ENCODE data around the gene MAST4. TPM values are rescaled to one million over a fixed set of nuclear protein-coding genes. Genes with fewer than 3 reads are reported as not detected.

MAST4 gene
- total RNA-seq, 1 donor from 2014 or later, result 112 TPM

- Mint-ChIP-seq H3K27me3 (ENCODE audit: unreplicated experiment) (peaks cover 5% of the 10 kb centered on the region), H3K4me1 (ENCODE audit: unreplicated experiment) (peaks cover 29% of the 10 kb centered on the region), H3K9me3 (ENCODE audit: unreplicated experiment) (no peaks in the 10 kb centered on the region), H3K27ac (ENCODE audit: unreplicated experiment) (no peak overlapping the region), H3K4me3 (ENCODE audit: unreplicated experiment) (peak overlapping the region; percentile 48), H3K36me3 (ENCODE audit: low read depth, unreplicated experiment) (peaks cover 33% of the 10 kb centered on the region)
- no peak for DNase-seq (ENCODE audit: low spot score)
- no peak for TF ChIP-seq CTCF (IDR thresholded peaks at IDR 0.05; ENCODE audit: unreplicated experiment)
Measured at GRCh38 chr5:66949066-66949465, 352.9 kb downstream of the MAST4 start.

- DNase-seq (ENCODE audit: low spot score), result no peak
- no peak for TF ChIP-seq CTCF (IDR thresholded peaks at IDR 0.05; ENCODE audit: unreplicated experiment)
- peak overlapping the region; percentile 6 for H3K4me3 Mint-ChIP-seq (ENCODE audit: unreplicated experiment)
- H3K36me3 Mint-ChIP-seq (ENCODE audit: low read depth, unreplicated experiment), result peaks cover 41% of the 10 kb centered on the region
- no peaks in the 10 kb centered on the region for H3K9me3 Mint-ChIP-seq (ENCODE audit: unreplicated experiment)
- H3K4me1 Mint-ChIP-seq (ENCODE audit: unreplicated experiment), result peaks cover 23% of the 10 kb centered on the region
- H3K27ac Mint-ChIP-seq (ENCODE audit: unreplicated experiment), result no peak overlapping the region
- peaks cover 4% of the 10 kb centered on the region for H3K27me3 Mint-ChIP-seq (ENCODE audit: unreplicated experiment)
Measured at GRCh38 chr5:66952153-66952552, 356.0 kb downstream of the MAST4 start.

- TF ChIP-seq CTCF (IDR thresholded peaks at IDR 0.05; ENCODE audit: unreplicated experiment), result no peak
- Mint-ChIP-seq H3K9me3 (ENCODE audit: unreplicated experiment) (no peaks in the 10 kb centered on the region), H3K36me3 (ENCODE audit: low read depth, unreplicated experiment) (peaks cover 24% of the 10 kb centered on the region)
Measured at GRCh38 chr5:66956439-66956838, 360.2 kb downstream of the MAST4 start.

GRCh38 chr5:66958201-66958979 is 362.2 kb downstream of the MAST4 start:
- peak overlapping the region; percentile 70 for H3K27ac Mint-ChIP-seq (ENCODE audit: unreplicated experiment)

More at GRCh38 chr5:66956439-66956838, 360.2 kb downstream of the MAST4 start:
- Mint-ChIP-seq H3K4me1 (ENCODE audit: unreplicated experiment) (peaks cover 28% of the 10 kb centered on the region), H3K27me3 (ENCODE audit: unreplicated experiment) (peaks cover 2% of the 10 kb centered on the region), H3K27ac (ENCODE audit: unreplicated experiment) (no peak overlapping the region), H3K4me3 (ENCODE audit: unreplicated experiment) (no peak overlapping the region)
- no peak for DNase-seq (ENCODE audit: low spot score)

More at GRCh38 chr5:66958201-66958979, 362.2 kb downstream of the MAST4 start:
- TF ChIP-seq CTCF (IDR thresholded peaks at IDR 0.05; ENCODE audit: unreplicated experiment), result no peak
- no peaks in the 10 kb centered on the region for H3K9me3 Mint-ChIP-seq (ENCODE audit: unreplicated experiment)
- H3K36me3 Mint-ChIP-seq (ENCODE audit: low read depth, unreplicated experiment), result peaks cover 11% of the 10 kb centered on the region
- peaks cover 2% of the 10 kb centered on the region for H3K27me3 Mint-ChIP-seq (ENCODE audit: unreplicated experiment)
- H3K4me1 Mint-ChIP-seq (ENCODE audit: unreplicated experiment), result peaks cover 28% of the 10 kb centered on the region
- no peak overlapping the region for H3K4me3 Mint-ChIP-seq (ENCODE audit: unreplicated experiment)
- DNase-seq (ENCODE audit: low spot score), result no peak

Measured in endothelial cell (in vitro differentiated cells).